ENCODE results near the gene TPMT.
"Not testable (repeated sequence)": the region's sequence is repeated elsewhere in the genome, so short reads cannot be mapped to it uniquely, and the experiment has no call there.

TPMT gene

DNA sequence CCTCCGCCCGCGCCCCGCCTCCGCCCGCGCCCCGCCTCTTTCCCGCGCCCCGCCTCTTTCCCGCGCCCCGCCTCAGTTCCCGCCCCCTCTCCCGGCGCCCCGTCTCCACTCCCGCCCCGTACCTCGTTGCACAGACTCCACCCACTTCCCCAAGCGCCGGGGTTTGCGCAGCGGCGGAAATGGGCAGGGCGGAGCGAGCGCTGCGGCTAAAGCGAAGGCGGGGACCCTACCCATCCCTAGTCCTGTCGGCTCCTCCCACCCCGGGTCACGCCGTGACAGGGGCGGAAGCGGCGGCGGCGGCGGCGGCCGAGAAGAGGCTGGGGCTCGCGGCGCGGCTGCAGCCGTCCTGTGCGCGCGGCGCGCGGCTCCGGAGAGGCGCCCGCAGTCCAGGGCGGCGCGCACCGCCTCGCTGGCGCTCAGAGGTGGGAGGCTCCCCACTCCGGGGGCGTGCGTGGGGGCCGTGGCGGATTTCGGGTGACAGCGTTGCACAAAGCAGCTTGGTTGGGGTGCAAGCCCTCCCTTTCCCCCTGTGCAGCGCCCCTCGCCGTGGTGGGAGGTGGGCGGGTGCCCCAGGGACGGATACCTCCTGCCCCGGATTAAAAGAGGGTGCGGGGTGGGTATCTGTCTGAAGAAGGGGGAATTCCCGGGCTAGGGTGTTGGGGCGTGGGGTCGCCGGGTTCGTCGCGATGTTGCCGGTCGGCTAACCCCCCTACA, 430 bp upstream of the TPMT start, which contains the start of gene KDM1B:
Gene KDM1B, plus strand, starts transcription at position 273 of the 714 bp plus-strand sequence. CDS start 4,474 bp downstream, outside the sequence.
- peak; percentile 99 for DNase-seq

- no peak for DNase-seq
These were observed 1.6 kb downstream of the TPMT start for GRCh38 chr6:18153311-18153703.

DNA sequence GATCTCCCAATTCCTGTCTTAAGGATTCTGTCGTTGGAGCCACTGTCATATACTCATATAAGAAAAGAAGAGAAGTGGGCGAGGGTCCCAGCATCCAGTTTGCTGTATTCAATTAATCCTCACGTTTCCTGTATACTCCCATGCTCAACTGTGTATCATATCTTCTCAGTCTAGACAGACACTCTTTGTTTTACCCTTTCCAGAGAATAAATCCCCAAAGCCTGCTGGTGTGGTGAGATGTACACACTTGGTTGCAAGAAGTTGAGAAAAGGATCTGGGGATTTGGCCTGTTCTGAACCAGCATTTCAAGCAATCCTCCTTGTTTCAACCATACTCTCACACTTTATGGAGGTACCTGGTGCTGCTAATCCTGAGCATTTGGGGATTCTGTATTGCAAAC, 3.1 kb downstream of the TPMT start:
- no peak for DNase-seq

DNA sequence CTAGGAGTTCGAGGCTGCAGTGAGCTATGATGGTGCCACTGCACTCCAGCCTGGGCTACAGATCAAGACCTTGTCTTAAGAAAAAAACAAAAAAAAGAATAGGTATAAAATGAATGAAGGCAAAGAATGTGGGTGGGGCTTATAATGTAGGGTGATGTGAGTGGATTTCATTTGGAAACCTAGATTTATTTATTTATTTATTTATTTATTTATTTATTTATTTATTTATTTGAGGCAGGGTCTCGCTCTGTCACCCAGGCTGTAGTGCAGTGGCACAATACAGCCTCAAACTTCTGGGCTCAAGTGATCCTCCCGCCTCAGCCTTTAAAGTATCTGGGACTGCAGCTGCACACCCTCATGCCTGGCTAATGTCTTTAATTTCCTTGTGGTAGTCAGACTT, 3.5 kb downstream of the TPMT start:
- DNase-seq = not testable (repeated sequence)

- DNase-seq = peak; percentile 93
These were observed 6.4 kb downstream of the TPMT start for GRCh38 chr6:18148304-18149025.

DNA sequence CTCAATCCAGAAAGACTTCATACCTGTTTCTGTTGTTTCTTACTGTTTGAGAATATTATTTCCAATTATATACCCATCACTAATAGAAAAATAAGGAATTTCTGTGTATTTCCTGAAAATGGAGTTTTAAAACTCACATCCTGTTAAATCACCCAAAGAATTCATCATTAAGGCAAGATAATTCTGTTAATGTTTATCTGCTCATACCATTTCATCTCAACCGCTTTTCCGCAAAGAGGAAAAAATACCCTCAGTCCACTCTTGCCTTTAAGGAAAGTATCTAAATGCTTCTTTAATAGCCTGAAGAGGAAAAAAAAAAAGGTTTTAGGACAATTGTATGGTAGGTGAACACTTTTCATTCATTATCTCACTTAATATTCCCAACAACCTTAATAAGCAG, 7.3 kb downstream of the TPMT start:
- no peak for DNase-seq

GRCh38 chr6:18147160-18147559, 7.7 kb downstream of the TPMT start:
- DNase-seq = peak; percentile 58

GRCh38 chr6:18142591-18142861, 12.4 kb downstream of the TPMT start:
- no peak for DNase-seq

GRCh38 chr6:18141805-18142590, 12.9 kb downstream of the TPMT start:
- no peak for DNase-seq

- DNase-seq = no peak
These were observed 14.8 kb downstream of the TPMT start for GRCh38 chr6:18139935-18140621.

GRCh38 chr6:18138906-18139305, 16.0 kb downstream of the TPMT start:
- DNase-seq = no peak

DNA sequence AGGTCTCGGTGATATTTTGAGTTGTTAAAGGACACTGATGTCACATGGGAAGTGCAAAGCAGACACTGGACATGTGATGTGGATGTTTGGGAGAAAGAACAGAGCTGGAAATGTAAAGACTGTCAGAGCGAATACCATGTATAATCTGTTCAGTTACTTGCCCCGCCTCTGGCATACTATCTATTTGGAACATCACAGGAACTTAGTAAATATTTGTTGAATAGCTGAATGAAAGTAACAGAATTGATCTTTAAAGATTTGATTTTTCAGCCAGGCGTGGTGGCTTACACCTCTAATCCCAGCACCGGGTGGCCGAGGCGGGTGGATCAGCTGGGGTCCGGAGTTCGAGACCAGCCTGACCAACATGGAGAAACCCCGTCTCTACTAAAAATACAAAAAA, 18.6 kb downstream of the TPMT start:
- no peak for DNase-seq

- DNase-seq = no peak
These were observed 19.7 kb downstream of the TPMT start for GRCh38 chr6:18135171-18135570.

DNA sequence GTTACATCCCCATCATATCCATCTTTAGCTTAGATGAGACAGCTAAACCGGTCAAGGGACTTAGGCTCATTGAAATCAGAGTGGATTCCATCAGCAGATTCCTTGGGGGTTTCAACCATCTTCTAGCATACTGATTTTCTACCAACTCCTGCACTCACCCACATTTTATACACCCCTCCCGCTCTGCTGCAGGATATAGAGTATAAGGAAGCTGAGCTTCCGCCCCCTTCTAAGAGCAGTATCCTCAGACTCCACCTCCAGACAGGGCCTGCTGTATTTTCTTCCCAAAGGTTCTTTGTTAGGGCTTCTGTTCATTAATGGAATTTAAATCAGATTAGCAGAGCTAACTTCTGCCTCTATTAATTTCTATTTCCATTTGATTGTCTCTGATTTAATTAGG, 22.5 kb downstream of the TPMT start:
- no peak for DNase-seq

DNA sequence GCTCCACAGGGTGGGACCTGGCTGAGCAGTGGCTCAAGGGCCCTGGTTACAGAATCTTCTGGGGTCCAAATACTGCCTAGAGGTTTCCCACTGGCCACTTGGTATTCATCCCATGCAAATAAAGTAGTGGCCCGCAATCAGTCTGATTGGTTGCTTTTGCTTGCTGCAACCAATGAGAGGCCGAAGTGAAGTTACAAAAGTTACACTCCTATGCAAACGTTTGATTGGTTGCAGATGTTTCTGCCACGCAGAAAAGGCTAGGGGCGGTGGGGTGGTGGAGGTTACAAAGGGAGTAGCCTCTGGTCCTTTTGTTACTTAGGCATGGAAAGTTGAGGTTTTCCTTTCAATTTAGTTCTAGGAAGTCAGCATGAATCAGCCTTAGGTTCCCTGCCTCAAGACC, 28.8 kb downstream of the TPMT start:
- peak; percentile 39 for DNase-seq

DNA sequence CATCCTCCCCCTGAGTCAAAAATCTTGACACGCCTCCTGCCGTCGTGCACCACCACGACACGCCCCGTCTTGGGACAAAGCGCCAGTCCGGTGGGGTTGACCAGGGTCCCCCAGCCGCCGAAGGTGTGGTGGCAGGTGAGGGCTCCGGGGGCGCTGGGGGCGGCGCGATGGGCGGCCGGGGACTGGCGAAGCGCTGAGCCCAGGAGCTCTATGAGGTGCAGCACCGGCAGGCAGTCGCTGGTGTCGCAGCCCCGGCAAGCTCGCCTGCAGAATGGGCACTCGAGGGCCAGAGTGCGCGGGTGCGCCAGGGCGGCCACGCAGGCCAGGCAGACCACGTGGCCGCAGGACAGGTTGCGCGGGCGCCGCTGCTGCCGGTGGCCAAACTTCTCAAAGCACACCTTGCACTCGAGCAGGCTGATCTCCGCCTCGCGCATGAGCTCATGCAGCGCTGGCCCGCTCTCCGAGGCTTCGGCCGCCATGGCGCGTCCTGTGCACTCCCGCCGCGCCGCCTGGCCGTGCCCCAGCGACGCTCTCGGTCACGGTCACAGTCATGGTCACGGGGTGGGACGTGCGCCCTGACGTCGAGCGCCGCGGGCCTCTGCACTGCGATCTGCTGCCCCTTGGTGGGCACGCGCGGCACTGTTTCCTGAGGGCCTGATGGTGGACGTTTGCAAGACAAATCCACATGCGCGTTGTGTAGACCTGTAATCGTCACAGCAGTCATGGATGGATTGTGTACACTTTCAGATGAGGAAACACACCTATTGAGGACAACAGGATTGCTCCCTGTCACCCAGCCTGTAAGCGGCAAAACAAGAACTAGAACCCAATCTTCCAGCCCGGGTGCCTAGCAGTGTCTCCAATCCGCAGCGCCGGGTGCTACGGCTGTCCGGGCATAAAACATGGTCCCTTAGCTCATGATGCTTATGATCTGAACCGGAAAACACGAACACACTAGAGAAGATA, 32.5 kb downstream of the TPMT start, which contains the start of gene NHLRC1:
Gene NHLRC1, minus strand, starts transcription at position 550 of the 966 bp plus-strand sequence. Its CDS starts 71 bp downstream, at position 479.
- peak; percentile 85 for DNase-seq

DNA sequence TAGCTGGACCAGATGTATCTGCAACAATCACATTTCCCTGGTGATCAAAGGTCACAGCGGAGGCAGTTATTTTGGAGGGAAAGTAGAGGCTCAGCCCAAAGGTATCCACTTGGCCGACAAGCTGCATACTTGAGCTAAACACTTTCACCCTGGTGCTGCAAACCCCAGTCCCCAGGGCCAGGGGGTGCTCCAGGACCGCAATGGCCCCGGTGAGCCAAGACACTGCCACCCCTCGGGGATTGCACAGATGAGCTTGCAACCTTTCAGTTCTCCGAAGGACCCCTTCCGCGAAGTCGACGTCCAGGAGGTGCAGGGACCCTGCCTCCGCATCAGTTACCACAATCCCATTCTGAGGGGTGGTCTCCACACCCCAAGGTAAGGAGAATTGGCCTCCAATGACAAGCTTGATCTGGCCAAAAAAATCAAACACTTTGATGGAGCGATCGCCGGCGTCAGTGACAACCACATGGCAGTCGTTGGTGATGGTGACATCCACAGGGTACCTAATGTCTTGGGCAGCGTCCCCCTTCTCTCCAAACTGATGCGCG, 33.2 kb downstream of the TPMT start:
- DNase-seq = no peak

- DNase-seq = no peak
These were observed 35.6 kb downstream of the TPMT start for GRCh38 chr6:18119236-18119635.

DNA sequence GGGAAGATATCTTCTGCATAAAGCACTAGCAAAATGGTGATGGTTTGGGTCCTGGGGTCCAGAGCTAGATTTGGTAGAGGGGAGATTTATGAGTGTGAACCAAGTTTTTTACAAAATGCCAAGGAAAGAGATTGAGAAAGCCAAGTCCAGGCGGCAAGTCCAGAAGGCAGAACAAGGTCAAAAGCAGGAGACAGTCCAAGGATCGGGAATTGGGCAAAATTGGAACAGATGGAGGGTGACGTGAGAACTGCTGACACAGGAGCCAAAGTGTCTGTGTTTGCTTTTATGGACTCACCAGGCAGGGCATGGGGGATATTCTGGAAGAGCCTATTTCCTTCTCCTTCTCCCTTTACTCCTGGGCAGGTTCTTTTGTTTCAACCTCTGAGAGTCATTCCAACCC, 36.5 kb downstream of the TPMT start:
- no peak for DNase-seq

DNA sequence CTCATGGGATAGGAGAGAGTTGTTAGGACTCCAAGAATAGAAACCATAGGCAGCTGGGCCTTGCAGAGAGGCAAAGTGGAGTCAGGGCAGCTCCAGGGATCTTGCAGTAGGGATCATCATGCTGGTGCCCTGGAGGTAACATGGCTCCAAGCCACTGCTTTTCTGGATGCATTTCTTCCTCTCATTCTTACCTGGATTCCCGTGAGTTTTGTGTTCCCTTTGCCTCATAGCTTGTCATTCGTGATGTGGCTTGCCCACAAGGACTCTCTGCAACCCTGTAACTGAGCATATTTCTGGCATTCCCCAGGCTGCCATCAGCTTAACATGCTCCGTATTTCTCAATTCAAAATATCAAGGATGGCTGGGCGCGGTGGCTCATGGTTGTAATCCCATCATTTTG, 37.7 kb downstream of the TPMT start:
- DNase-seq = no peak

DNA sequence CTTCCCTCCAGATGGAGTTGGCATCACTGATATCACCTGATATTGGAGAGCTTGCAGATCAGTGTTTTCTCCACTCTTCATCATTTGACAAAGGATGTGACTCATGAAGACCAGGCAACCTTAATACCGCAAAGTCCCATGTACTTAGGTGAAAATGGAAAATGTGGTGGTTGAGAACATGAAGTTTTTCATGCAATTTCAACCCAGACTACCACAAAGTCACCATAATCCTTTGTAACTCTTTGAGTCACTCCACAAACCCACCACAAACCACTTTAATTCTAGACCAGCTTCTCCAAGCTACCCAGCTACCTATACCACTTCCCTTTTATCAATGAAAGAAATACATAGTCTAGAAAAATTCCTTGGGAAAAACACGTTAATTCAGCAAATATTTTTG, 39.5 kb downstream of the TPMT start:
- DNase-seq = no peak

GRCh38 chr6:18110162-18110561, 44.7 kb downstream of the TPMT start:
- no peak for DNase-seq
